Neuronal stem cell (in vitro differentiated cells): ENCODE measurements around the gene KIF26B.
A peak's percentile ranks its signal among the peaks of the same experiment; 100 is the strongest.
"Not testable (repeated sequence)": the region's sequence is repeated elsewhere in the genome, so short reads cannot be mapped to it uniquely, and the experiment has no call there.

Experiments
- DNase-seq: peaks from one replicate; pipeline ENCODE4 v3.0.0-alpha.2; 2013; ENCODE audit warnings: low spot score
- H2AFZ ChIP-seq: one replicate; pipeline ENCODE4 v1.6.1; 2013; ENCODE audit warnings: mild to moderate bottlenecking, low read length, inconsistent platforms
- H2AK5ac ChIP-seq: 2 replicates; pipeline ENCODE4 v1.6.1; 2013; ENCODE audit warnings: low read depth, mild to moderate bottlenecking, inconsistent platforms, low read length, moderate library complexity, mixed read lengths
- H2BK120ac ChIP-seq: 2 replicates; pipeline ENCODE4 v1.6.1; 2013; ENCODE audit warnings: low read depth, mild to moderate bottlenecking, inconsistent platforms, low read length, moderate library complexity, mixed read lengths
- H2BK12ac ChIP-seq: one replicate; pipeline ENCODE4 v1.6.1; 2013; ENCODE audit warnings: low read length, inconsistent platforms
- H2BK15ac ChIP-seq: 2 replicates; pipeline ENCODE4 v1.6.1; 2013; ENCODE audit warnings: mild to moderate bottlenecking, low read length, inconsistent platforms, mixed read lengths
- H2BK5ac ChIP-seq: one replicate; pipeline ENCODE4 v1.6.1; 2013; ENCODE audit warnings: inconsistent platforms, mild to moderate bottlenecking, low read length, moderate library complexity
- H3K14ac ChIP-seq: one replicate; pipeline ENCODE4 v1.6.1; 2013; ENCODE audit warnings: low read length, inconsistent platforms
- H3K18ac ChIP-seq: 2 replicates; pipeline ENCODE4 v1.6.1; 2013; ENCODE audit warnings: low read length, inconsistent platforms
- H3K23ac ChIP-seq: 2 replicates; pipeline ENCODE4 v1.6.1; 2013; ENCODE audit warnings: low read depth, mild to moderate bottlenecking, mixed read lengths, low read length, inconsistent platforms; ENCODE audit not compliant: poor library complexity
- H3K27ac ChIP-seq: replicated peaks from 3 replicates; pipeline ENCODE4 v1.5.1; 2013; ENCODE audit warnings: low read length, inconsistent platforms
- H3K27me3 ChIP-seq, 3 experiments: 2 replicates each; pipeline ENCODE4 v1.6.1; 2013; ENCODE audit warnings: low read length in 3 of 3, mild to moderate bottlenecking in 2 of 3, inconsistent platforms in 1 of 3, low read depth in 1 of 3, mixed read lengths in 1 of 3, moderate library complexity in 1 of 3; ENCODE audit not compliant: control insufficient read depth in 3 of 3, insufficient read depth in 3 of 3
- H3K36me3 ChIP-seq, 2 donors: replicated peaks in 1 of 2; 2 replicates each; pipeline ENCODE4 v1.6.1; 2013; ENCODE audit warnings: low read length in 2 of 2; ENCODE audit not compliant: control insufficient read depth in 2 of 2, insufficient read depth in 2 of 2
- H3K4ac ChIP-seq: 2 replicates; pipeline ENCODE4 v1.6.1; 2013; ENCODE audit warnings: inconsistent platforms, mild to moderate bottlenecking, low read length, moderate library complexity
- H3K4me1 ChIP-seq, 2 donors: 1 replicate in 1 of 2; 2 replicates in 1 of 2; pipeline ENCODE4 v1.6.1; 2013; ENCODE audit warnings: low read length in 2 of 2, low read depth in 1 of 2; ENCODE audit not compliant: control insufficient read depth in 2 of 2, insufficient read depth in 1 of 2
- H3K4me2 ChIP-seq: one replicate; pipeline ENCODE4 v1.6.1; 2013; ENCODE audit warnings: mild to moderate bottlenecking, low read length, inconsistent platforms; ENCODE audit not compliant: insufficient read depth, poor library complexity, severe bottlenecking
- H3K4me3 ChIP-seq, 2 donors: 2 replicates each; pipeline ENCODE4 v1.5.1; 2013; ENCODE audit warnings: low read length in 2 of 2, mild to moderate bottlenecking in 2 of 2, inconsistent platforms in 1 of 2, moderate library complexity in 1 of 2
- H3K79me1 ChIP-seq: one replicate; pipeline ENCODE4 v1.6.1; 2013; ENCODE audit warnings: low read depth, mild to moderate bottlenecking, inconsistent platforms, low read length, moderate library complexity
- H3K9ac ChIP-seq: one replicate; pipeline ENCODE4 v1.6.1; 2013; ENCODE audit warnings: mild to moderate bottlenecking, low read depth, low read length, inconsistent platforms; ENCODE audit not compliant: poor library complexity
- H3K9me3 ChIP-seq, 2 donors: replicated peaks in 1 of 2; 2 replicates each; pipeline versions ENCODE3 to v1.6.1; 2013; ENCODE audit warnings: low read length in 2 of 2, mild to moderate bottlenecking in 2 of 2, inconsistent platforms in 1 of 2, low read depth in 1 of 2, mixed read lengths in 1 of 2, moderate library complexity in 1 of 2; ENCODE audit not compliant: control insufficient read depth in 2 of 2, insufficient read depth in 1 of 2
- H4K8ac ChIP-seq: one replicate; pipeline ENCODE4 v1.6.1; 2013; ENCODE audit warnings: low read depth, mild to moderate bottlenecking, inconsistent platforms, low read length, moderate library complexity
- H4K91ac ChIP-seq: one replicate; pipeline ENCODE4 v1.6.1; 2013; ENCODE audit warnings: low read length, low read depth, mild to moderate bottlenecking, inconsistent platforms; ENCODE audit not compliant: poor library complexity
- WGBS, 2 donors: extraction: QIAGEN DNeasy Blood & Tissue Kit; methylation state at CpG; one replicate each; pipeline ENCODE4 v1.1.7; 2013; ENCODE audit warnings: missing lambda C conversion rate in 2 of 2, mixed read lengths in 1 of 2; ENCODE audit not compliant: insufficient read length in 2 of 2, insufficient replicate concordance in 1 of 2; ENCODE audit errors: extremely low coverage in 2 of 2; 5-methylcytosine and 5-hydroxymethylcytosine counted together

KIF26B gene

DNA sequence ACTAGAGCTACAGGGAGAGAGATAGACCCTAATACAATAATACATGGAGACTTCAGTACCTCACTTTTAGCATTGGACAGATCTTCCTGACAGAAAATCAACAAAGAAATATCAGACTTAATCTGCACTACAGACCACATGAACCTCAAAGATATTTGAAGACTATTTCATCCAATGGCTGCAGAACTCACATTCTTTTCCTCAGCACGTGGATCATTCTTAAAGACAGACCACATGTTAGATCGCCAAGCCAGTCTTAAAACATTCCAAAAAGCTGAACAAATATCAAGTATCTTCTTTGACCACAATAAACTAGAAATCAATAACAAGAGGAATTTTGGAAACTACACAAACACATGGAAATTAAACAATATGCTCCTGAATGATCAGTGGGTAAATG, 576.0 kb downstream of the KIF26B start:
- H3K27ac ChIP-seq = no peak overlapping the region
- H2AFZ ChIP-seq = no peak overlapping the region
- H2BK120ac ChIP-seq = no peak overlapping the region
- H3K27me3 ChIP-seq = no peaks in the 10 kb centered on the region
- WGBS, 2 donors = no CpG with 5 or more reads among the region's 2 CpGs
- H2BK15ac ChIP-seq = no peak overlapping the region
- H3K18ac ChIP-seq = no peak overlapping the region
- H3K4me3 ChIP-seq = no peak overlapping the region
- H4K8ac ChIP-seq = no peak overlapping the region
- H3K79me1 ChIP-seq = no peaks in the 10 kb centered on the region
- H2BK5ac ChIP-seq = no peak overlapping the region
- H3K9ac ChIP-seq = no peak overlapping the region
- no peak overlapping the region for H3K4me2 ChIP-seq
- peaks cover 0 to 4% of the 10 kb centered on the region in 2 donors for H3K9me3 ChIP-seq
- DNase-seq = no peak
- H3K4ac ChIP-seq = no peak overlapping the region
- no peaks in the 10 kb centered on the region for H3K36me3 ChIP-seq
- H2BK12ac ChIP-seq = no peak overlapping the region
- no peak overlapping the region for H4K91ac ChIP-seq
- no peak overlapping the region for H2AK5ac ChIP-seq
- H3K4me1 ChIP-seq = no peaks in the 10 kb centered on the region
- H3K14ac ChIP-seq = no peak overlapping the region
- H3K23ac ChIP-seq = no peak overlapping the region

- H3K4ac ChIP-seq, H2BK5ac ChIP-seq, H3K23ac ChIP-seq, H2AK5ac ChIP-seq, H3K79me1 ChIP-seq, H3K4me2 ChIP-seq, H3K9ac ChIP-seq, H4K8ac ChIP-seq, H3K4me1 ChIP-seq, H4K91ac ChIP-seq, H3K27me3 ChIP-seq, H3K36me3 ChIP-seq, H2AFZ ChIP-seq, H2BK15ac ChIP-seq, H3K18ac ChIP-seq, H2BK120ac ChIP-seq, H3K9me3 ChIP-seq, H3K4me3 ChIP-seq, H3K14ac ChIP-seq, DNase-seq, H2BK12ac ChIP-seq, H3K27ac ChIP-seq: not testable (repeated sequence)
- WGBS, 2 donors = no CpG with 5 or more reads among the region's 1 CpG
These were observed 585.6 kb downstream of the KIF26B start for GRCh38 chr1:245740336-245740735.

DNA sequence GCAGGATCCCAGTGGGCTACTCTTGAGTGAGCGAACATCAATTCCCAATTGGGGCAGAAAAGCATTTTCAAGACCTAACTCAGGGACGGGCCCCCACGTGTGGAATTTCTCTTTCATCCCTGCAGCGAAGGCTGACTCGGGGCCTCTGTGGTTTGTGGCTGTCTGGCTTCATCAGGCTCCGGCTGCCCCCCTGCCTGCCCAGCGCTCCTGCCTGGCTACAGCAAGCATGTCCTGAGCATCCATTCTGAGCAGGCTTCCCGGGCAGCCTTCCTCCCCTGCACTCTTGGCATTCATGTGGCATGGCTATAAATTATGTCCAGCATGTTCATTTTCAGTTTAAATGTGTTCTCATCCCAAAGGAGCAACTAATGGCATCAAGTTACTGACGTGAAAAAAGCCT, 588.1 kb downstream of the KIF26B start:
- no peaks in the 10 kb centered on the region for H3K79me1 ChIP-seq
- H2BK5ac ChIP-seq = no peak overlapping the region
- no CpG with 5 or more reads among the region's 9 CpGs for WGBS, 2 donors
- DNase-seq = no peak
- H3K27ac ChIP-seq = no peak overlapping the region
- no peak overlapping the region for H3K4me3 ChIP-seq
- H3K14ac ChIP-seq = no peak overlapping the region
- no peaks in the 10 kb centered on the region for H3K27me3 ChIP-seq
- no peak overlapping the region for H3K4ac ChIP-seq
- H2BK120ac ChIP-seq = no peak overlapping the region
- peak overlapping the region; percentile 75 for H4K8ac ChIP-seq
- no peak overlapping the region for H3K18ac ChIP-seq
- no peak overlapping the region for H4K91ac ChIP-seq
- no peak overlapping the region for H2BK12ac ChIP-seq
- H2AK5ac ChIP-seq = no peak overlapping the region
- no peak overlapping the region for H2BK15ac ChIP-seq
- no peaks in the 10 kb centered on the region for H3K4me1 ChIP-seq
- H3K9me3 ChIP-seq = no peaks in the 10 kb centered on the region
- no peak overlapping the region for H3K23ac ChIP-seq
- peak overlapping the region; percentile 31 for H2AFZ ChIP-seq
- H3K4me2 ChIP-seq = no peak overlapping the region
- H3K36me3 ChIP-seq = no peaks in the 10 kb centered on the region
- no peak overlapping the region for H3K9ac ChIP-seq

DNA sequence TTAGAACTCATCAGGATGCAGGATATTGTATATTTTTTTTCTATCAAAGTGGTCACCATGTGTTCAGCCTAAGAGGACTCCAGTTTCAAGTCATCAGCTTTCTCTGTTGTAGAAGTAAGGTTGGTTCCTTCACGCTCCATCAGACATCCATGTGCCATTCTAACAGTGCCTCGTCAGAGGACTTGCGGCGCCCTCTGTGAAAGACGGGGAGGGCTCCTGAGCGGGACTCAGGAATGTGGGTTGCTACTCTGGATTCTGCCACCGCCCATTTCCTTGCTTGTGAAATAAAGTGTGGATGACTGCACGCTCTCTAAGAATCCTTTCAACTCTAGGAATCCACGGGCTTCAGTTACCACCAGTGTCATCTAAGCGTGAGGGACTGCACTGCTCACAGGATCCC, 593.5 kb downstream of the KIF26B start:
- Histone ChIP-seq H2BK12ac (no peak overlapping the region), H3K4ac (no peak overlapping the region), H2BK15ac (no peak overlapping the region), H4K8ac (no peak overlapping the region), H3K4me3 (no peak overlapping the region), H3K14ac (no peak overlapping the region), H3K27ac (peak overlapping the region; percentile 47), H2AK5ac (no peak overlapping the region), H2BK5ac (no peak overlapping the region), H2BK120ac (no peak overlapping the region), H3K18ac (no peak overlapping the region), H3K9ac (no peak overlapping the region), H4K91ac (no peak overlapping the region), H3K9me3 (peaks cover 0 to 2% of the 10 kb centered on the region in 2 donors), H3K4me1 (peaks cover 8 to 10% of the 10 kb centered on the region in 2 donors), H3K23ac (no peak overlapping the region), H2AFZ (no peak overlapping the region), H3K79me1 (no peaks in the 10 kb centered on the region), H3K4me2 (no peak overlapping the region), H3K36me3 (no peaks in the 10 kb centered on the region), H3K27me3 (no peaks in the 10 kb centered on the region)
- peak; percentile 49 for DNase-seq
- no CpG with 5 or more reads among the region's 10 CpGs for WGBS, 2 donors
